NB4 (cell line): Measurements from ENCODE around the gene C4BPB.

Experiments
- MYC ChIP-seq: IDR thresholded peaks from 2 replicates; pipeline ENCODE4 v1.6.1; 2011; ENCODE audit warnings: low read depth, low read length
- POLR2A ChIP-seq: IDR thresholded peaks from 2 replicates; pipeline ENCODE4 v1.6.1; 2011; ENCODE audit warnings: mild to moderate bottlenecking; ENCODE audit not compliant: insufficient read length; ENCODE audit errors: extremely low read depth
- TF ChIP-seq, protein P1 (sequence below): IDR thresholded peaks from one replicate; pipeline ENCODE4 v1.5.1; 2012; ENCODE audit warnings: low read depth, low read length
- TF ChIP-seq, protein P2 (sequence below): IDR thresholded peaks from 2 replicates; pipeline ENCODE4 v1.6.1; 2011; ENCODE audit warnings: low read depth, low read length

- TF ChIP-seq POLR2A (no peak), MYC (no peak)
- TF ChIP-seq, protein P1, sequence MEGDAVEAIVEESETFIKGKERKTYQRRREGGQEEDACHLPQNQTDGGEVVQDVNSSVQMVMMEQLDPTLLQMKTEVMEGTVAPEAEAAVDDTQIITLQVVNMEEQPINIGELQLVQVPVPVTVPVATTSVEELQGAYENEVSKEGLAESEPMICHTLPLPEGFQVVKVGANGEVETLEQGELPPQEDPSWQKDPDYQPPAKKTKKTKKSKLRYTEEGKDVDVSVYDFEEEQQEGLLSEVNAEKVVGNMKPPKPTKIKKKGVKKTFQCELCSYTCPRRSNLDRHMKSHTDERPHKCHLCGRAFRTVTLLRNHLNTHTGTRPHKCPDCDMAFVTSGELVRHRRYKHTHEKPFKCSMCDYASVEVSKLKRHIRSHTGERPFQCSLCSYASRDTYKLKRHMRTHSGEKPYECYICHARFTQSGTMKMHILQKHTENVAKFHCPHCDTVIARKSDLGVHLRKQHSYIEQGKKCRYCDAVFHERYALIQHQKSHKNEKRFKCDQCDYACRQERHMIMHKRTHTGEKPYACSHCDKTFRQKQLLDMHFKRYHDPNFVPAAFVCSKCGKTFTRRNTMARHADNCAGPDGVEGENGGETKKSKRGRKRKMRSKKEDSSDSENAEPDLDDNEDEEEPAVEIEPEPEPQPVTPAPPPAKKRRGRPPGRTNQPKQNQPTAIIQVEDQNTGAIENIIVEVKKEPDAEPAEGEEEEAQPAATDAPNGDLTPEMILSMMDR = no peak
- TF ChIP-seq, protein P2, sequence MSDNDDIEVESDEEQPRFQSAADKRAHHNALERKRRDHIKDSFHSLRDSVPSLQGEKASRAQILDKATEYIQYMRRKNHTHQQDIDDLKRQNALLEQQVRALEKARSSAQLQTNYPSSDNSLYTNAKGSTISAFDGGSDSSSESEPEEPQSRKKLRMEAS = no peak
Observed at GRCh38 chr1:207049514-207049913, 39.1 kb upstream of the C4BPB start.
